HG02938 (cell line): ENCODE results near the gene PARVA.

Experiments
- ATAC-seq: cut with Tn5 transposase; IDR thresholded peaks from one replicate; pipeline ENCODE4 v1.9.1; 2021; ENCODE audit warnings: mild to moderate bottlenecking, moderate library complexity; ENCODE audit not compliant: unreplicated experiment

Gene PARVA

DNA sequence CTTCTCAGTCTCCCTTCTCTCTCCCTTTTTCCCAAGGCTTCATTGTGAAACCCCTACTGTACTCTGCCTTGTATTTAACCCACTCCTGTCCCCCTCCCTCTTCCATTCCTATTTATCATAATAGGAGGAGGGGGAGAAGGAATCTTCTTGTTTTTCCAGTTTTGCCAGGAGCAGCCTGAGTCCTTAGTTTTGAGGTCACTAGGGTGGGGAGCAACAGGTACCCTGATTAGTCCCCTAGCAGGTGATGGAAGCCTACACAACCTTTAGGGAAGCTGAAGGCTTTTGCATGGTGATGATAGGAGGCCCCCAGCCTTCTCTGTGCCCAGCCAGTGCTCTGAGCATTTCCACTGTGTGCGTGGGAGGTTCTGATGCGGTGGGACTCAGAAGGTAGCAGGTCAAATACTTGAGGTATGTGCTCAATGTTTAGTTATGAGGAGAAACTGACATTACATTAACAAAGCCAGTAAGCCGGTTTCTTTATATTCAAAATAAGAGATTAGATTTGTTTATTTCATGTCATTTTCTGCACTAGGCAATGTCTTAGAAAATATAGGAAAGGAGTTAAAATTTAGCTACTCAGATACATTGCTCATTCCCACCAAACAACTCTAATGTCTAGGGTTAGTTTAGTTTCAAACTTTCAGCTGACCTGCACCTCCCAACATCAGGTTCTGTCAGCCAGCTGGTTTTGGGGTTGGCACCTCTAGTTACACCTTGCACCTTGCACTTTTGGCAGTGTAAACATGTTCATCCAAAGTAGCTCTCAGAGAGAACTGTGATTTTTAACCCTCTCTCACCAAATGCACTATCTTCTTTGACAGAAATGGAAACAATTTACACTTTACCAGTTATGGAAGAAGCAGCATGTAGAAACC, 26.0 kb downstream of the PARVA start:
- no peak for ATAC-seq

DNA sequence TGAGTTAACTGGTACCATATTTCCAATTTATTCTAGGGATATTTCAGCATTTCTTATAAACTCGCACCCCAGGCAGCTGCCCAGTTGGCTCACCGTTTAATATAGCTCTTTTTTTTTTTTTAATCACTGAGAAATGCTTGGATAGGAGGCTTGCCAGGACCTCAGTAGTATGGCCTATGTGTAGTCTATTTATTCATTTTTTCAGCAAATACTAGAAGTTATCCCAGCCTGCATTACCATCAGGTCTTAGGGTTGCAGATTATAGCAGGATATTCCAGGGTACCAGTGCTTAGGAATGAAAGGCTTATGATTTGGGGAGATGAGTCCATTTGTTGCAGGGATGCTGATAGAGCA, 26.6 kb downstream of the PARVA start:
- no peak for ATAC-seq

GRCh38 chr11:12404436-12404835, 27.1 kb downstream of the PARVA start:
- no peak for ATAC-seq

- ATAC-seq, result no peak
Measured at GRCh38 chr11:12408156-12408770, 30.9 kb downstream of the PARVA start.

GRCh38 chr11:12409621-12410005, 32.2 kb downstream of the PARVA start:
- no peak for ATAC-seq

DNA sequence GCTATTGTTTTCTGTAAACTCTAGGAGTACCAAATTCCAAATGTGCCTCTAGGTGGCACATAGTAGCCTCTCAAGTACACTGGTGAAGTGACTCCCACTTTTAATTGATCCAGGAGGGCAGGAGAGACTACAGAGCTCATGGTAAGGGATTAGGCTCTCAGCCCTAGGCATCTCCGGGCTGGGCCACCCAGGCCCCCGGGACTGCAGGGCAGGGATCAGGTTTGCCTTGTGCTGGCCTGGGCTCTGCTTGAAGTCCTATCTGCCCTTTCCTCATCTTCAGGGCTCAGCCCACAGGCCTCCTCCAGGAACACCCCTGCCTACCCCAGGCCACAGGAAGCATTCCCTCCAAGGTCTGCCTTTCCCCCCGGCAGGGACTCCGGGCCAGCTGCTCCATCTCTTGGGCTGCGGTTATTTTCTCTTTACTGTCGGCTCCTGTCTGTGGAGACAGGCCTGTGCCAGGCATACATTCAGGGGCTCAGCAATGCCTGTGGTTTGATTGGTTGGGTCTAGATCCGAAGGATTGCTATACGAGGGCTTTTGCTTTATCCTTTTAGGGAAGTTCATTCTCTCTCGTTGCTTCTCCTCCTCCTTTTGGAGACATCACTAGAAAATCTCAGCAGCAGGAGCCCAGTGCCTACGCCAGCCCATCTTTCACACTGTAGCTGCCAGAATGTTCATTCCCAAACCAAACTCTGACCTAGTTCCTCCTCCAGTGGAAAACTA, 32.8 kb downstream of the PARVA start:
- no peak for ATAC-seq

DNA sequence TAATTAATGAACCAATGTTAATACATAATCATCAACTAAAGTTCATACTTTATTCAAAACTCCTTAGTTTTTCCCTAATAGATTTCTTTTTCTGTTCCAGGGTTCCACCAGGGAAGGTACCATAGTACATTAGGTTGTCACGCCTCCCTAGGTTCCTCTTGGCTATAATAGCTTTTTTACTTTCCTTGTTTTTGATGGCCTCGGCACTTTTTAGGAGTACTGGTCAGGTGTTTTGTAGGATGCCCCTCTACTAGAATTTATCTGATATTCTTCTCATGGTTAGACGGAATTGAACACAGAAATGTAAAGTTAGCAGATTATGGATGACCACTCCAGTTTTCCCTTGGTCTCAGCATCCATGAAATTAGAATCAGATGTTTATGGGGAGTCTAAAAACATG, 34.0 kb downstream of the PARVA start:
- ATAC-seq, result no peak

GRCh38 chr11:12411806-12412727, 34.7 kb downstream of the PARVA start:
- ATAC-seq, result no peak

DNA sequence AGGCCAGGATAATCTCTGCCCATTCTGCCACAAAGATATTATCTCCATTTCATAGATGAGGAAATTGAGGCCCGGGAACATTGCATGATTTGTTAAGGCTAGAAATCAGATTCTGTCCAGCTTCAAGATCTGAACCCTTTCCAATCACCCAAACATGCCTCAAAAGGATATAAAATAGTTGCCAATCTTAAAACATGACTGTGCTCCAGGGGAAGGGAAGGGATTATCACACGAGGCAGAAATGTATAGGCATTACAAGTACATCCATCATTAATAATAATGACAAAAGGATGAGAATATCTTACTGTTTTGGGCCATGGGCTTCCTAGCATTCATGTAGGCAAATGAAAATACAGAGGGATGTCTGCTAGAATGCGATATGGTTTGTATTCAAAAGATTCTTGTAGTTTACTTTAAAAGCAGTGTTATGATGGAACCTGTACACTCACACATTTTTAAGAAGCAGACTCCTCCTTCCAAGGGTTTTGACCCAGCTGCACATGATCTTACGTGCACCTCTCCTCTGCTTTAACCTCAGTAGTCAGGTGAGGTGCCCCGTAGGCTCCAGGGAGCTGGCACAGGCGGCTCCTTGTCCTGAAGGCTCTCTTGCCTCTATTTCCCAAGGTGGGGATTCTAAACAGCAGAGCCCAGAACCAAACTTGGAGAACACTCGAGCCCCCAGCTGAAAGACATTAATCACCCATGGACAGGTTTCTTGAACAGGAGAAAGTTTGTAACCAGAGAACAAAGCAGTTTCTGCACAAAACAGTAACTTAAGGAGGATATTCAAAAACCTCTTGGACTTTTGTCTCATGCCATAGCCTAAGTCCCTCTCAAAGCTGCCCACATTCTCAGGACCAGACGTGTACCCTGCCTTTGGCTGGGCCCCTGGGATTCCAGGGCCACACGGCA, 36.0 kb downstream of the PARVA start:
- ATAC-seq, result no peak

GRCh38 chr11:12414611-12415010, 37.2 kb downstream of the PARVA start:
- no peak for ATAC-seq

- ATAC-seq, result no peak
Measured at GRCh38 chr11:12415342-12415966, 38.1 kb downstream of the PARVA start.

DNA sequence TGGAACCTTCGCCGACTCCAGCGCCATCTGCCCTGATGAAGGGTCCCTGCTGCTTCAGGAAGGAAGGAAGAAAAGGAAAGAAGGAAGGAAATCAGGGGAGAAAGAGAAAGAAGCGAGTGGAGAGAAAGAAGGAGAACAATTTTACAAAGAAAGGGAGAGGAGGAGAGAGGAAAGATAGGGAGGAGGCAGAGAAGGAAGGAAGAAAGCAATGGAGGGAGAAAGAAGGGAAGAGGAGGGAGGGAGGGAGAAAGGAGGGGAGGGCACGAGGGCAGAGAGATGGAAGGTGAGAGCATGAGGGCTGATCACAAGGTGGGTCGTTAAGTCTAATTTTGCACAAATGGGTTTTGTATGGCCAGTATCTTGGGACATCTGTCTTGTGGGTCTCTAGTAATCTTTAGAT, 39.2 kb downstream of the PARVA start:
- no peak for ATAC-seq

GRCh38 chr11:12417691-12418611, 40.6 kb downstream of the PARVA start:
- no peak for ATAC-seq

GRCh38 chr11:12420040-12420439, 42.7 kb downstream of the PARVA start:
- no peak for ATAC-seq

- ATAC-seq, result no peak
Measured at GRCh38 chr11:12420706-12421105, 43.3 kb downstream of the PARVA start.

DNA sequence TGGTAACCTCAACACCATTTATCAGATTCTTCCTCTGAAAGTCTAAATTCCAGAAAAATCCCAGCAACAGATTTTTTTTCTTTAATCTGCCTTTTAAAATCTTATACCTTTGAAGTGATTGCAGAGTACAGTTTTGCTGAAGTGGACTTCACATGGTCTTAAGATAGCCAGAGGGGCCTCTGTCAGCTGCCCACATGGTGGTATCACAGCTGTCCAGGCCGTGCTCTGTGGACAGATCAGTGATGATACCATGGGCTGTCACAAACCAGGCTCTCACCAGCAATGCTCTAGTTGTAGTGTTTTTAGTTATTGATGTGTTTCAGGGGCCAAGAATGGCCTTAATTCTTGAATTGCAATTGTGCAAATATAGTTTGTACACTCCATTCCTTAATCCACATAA, 44.0 kb downstream of the PARVA start:
- ATAC-seq, result no peak

DNA sequence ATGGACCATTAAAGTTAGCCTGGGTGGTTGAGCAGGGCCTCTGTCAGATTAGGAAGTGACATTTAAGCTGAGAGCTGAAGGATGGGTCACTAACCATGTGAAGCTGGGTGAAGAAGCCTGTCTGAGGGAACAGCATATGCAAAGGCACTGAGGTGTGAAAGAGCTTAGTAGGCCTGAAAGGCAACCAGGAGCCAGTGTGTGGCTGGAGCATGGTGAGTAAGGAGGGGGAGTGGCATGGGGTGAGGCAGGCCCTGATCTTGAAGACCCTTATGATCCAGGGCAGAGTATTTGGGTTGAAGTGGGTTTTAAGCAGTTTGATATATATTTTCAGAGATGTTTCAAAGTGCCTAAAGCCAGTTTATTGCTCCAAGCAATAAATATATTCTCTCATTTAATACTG, 48.8 kb downstream of the PARVA start:
- no peak for ATAC-seq

DNA sequence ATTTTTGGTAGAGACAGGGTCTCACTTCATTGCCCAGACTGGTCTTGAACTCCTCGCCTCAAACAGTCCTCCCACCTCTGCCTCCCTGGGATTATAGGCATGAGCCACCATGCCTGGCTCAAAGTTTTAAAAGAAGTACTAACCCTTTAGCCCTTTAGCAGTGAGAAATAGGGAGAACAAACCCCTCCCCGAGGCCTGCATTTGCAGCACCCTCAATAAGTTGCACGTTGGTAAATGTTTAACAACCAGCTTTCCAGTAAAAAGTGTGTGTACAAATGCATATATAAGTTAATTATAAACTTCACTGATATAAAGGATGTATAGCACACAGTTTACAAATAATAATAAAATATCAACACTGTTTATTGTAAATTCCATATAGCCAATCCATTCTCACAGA, 51.8 kb downstream of the PARVA start:
- no peak for ATAC-seq
